IPS-15b (cell line): Measurements from ENCODE around the gene MCCD1.
"Not testable (repeated sequence)": the region's sequence is repeated elsewhere in the genome, so short reads cannot be mapped to it uniquely, and the experiment has no call there.

Experiments used
- H3K27me3 ChIP-seq: one replicate; pipeline ENCODE4 v1.6.1; 2013; ENCODE audit warnings: low read length; ENCODE audit not compliant: control insufficient read depth, insufficient read depth
- H3K36me3 ChIP-seq: one replicate; pipeline ENCODE4 v1.6.1; 2013; ENCODE audit warnings: low read length; ENCODE audit not compliant: control insufficient read depth, insufficient read depth
- H3K4me1 ChIP-seq: one replicate; pipeline ENCODE4 v1.6.1; 2013; ENCODE audit warnings: mild to moderate bottlenecking, low read length; ENCODE audit not compliant: control insufficient read depth, insufficient read depth
- H3K4me3 ChIP-seq: one replicate; pipeline ENCODE4 v1.5.1; 2013; ENCODE audit warnings: low read depth, low read length
- H3K9ac ChIP-seq: one replicate; pipeline ENCODE4 v1.6.1; 2013; ENCODE audit warnings: low read depth, mild to moderate bottlenecking, low read length
- H3K9me3 ChIP-seq: one replicate; pipeline ENCODE4 v1.6.1; 2013; ENCODE audit warnings: mild to moderate bottlenecking, low read length; ENCODE audit not compliant: control insufficient read depth, insufficient read depth

The MCCD1 gene

GRCh38 chr6:31547727-31548543 is 19.2 kb downstream of the MCCD1 start:
- H3K9me3 ChIP-seq = no peaks in the 10 kb centered on the region
- peaks cover 7% of the 10 kb centered on the region for H3K36me3 ChIP-seq
- H3K9ac ChIP-seq = peak overlapping the region; percentile 12
- H3K4me3 ChIP-seq = peak overlapping the region; percentile 40
- H3K4me1 ChIP-seq = no peaks in the 10 kb centered on the region
- no peaks in the 10 kb centered on the region for H3K27me3 ChIP-seq

- H3K4me1 ChIP-seq = no peaks in the 10 kb centered on the region
- peak overlapping the region; percentile 12 for H3K9ac ChIP-seq
- no peak overlapping the region for H3K4me3 ChIP-seq
Observed at GRCh38 chr6:31548544-31548873, 19.7 kb downstream of the MCCD1 start.

GRCh38 chr6:31551371-31551770 is 22.6 kb downstream of the MCCD1 start:
- not testable (repeated sequence) for H3K9me3 ChIP-seq, H3K27me3 ChIP-seq, H3K9ac ChIP-seq, H3K4me1 ChIP-seq, H3K4me3 ChIP-seq, H3K36me3 ChIP-seq

More at GRCh38 chr6:31548544-31548873, 19.7 kb downstream of the MCCD1 start:
- Histone ChIP-seq H3K9me3 (no peaks in the 10 kb centered on the region), H3K36me3 (peaks cover 7% of the 10 kb centered on the region), H3K27me3 (no peaks in the 10 kb centered on the region)

GRCh38 chr6:31556307-31556706 is 27.5 kb downstream of the MCCD1 start:
- no peaks in the 10 kb centered on the region for H3K27me3 ChIP-seq
- no peaks in the 10 kb centered on the region for H3K4me1 ChIP-seq
- no peaks in the 10 kb centered on the region for H3K9me3 ChIP-seq
- H3K9ac ChIP-seq = no peak overlapping the region
- H3K36me3 ChIP-seq = peaks cover 16% of the 10 kb centered on the region
- no peak overlapping the region for H3K4me3 ChIP-seq

- peaks cover 16% of the 10 kb centered on the region for H3K36me3 ChIP-seq
- H3K4me3 ChIP-seq = no peak overlapping the region
- no peaks in the 10 kb centered on the region for H3K4me1 ChIP-seq
- no peak overlapping the region for H3K9ac ChIP-seq
- no peaks in the 10 kb centered on the region for H3K27me3 ChIP-seq
- no peaks in the 10 kb centered on the region for H3K9me3 ChIP-seq
Observed at GRCh38 chr6:31557443-31558317, 28.9 kb downstream of the MCCD1 start.

GRCh38 chr6:31558318-31558625 is 29.5 kb downstream of the MCCD1 start:
- Histone ChIP-seq H3K9me3 (no peaks in the 10 kb centered on the region), H3K36me3 (peaks cover 16% of the 10 kb centered on the region), H3K27me3 (no peaks in the 10 kb centered on the region), H3K4me1 (no peaks in the 10 kb centered on the region), H3K9ac (no peak overlapping the region), H3K4me3 (no peak overlapping the region)

GRCh38 chr6:31558631-31559500 is 30.1 kb downstream of the MCCD1 start:
- H3K4me1 ChIP-seq = no peaks in the 10 kb centered on the region
- no peak overlapping the region for H3K9ac ChIP-seq

GRCh38 chr6:31559606-31559957 is 30.8 kb downstream of the MCCD1 start:
- no peaks in the 10 kb centered on the region for H3K4me1 ChIP-seq
- H3K4me3 ChIP-seq = no peak overlapping the region
- no peaks in the 10 kb centered on the region for H3K9me3 ChIP-seq
- H3K27me3 ChIP-seq = no peaks in the 10 kb centered on the region
- no peak overlapping the region for H3K9ac ChIP-seq
- H3K36me3 ChIP-seq = peaks cover 16% of the 10 kb centered on the region

More at GRCh38 chr6:31558631-31559500, 30.1 kb downstream of the MCCD1 start:
- peaks cover 16% of the 10 kb centered on the region for H3K36me3 ChIP-seq
- no peak overlapping the region for H3K4me3 ChIP-seq
- no peaks in the 10 kb centered on the region for H3K9me3 ChIP-seq
- no peaks in the 10 kb centered on the region for H3K27me3 ChIP-seq

GRCh38 chr6:31559958-31560696 is 31.4 kb downstream of the MCCD1 start:
- no peak overlapping the region for H3K9ac ChIP-seq
- no peak overlapping the region for H3K4me3 ChIP-seq

GRCh38 chr6:31560697-31561058 is 31.9 kb downstream of the MCCD1 start:
- Histone ChIP-seq H3K9me3 (no peaks in the 10 kb centered on the region), H3K27me3 (no peaks in the 10 kb centered on the region), H3K4me3 (no peak overlapping the region), H3K4me1 (no peaks in the 10 kb centered on the region), H3K9ac (no peak overlapping the region), H3K36me3 (peaks cover 16% of the 10 kb centered on the region)

More at GRCh38 chr6:31559958-31560696, 31.4 kb downstream of the MCCD1 start:
- Histone ChIP-seq H3K4me1 (no peaks in the 10 kb centered on the region), H3K36me3 (peaks cover 16% of the 10 kb centered on the region), H3K27me3 (no peaks in the 10 kb centered on the region), H3K9me3 (no peaks in the 10 kb centered on the region)
